H1 (cell line): Measurements from ENCODE around the gene ANKS1A. TPM values are rescaled to one million over a fixed set of nuclear protein-coding genes. Genes with fewer than 3 reads are reported as not detected.

ENCODE experiments used
- CTCF ChIA-PET: fragments of 300-600 bp; sonication (Branson Sonifier 250); formaldehyde crosslinking; loops from one replicate; lab custom pipeline; 2021; ENCODE audit not compliant: partially characterized antibody; lab: Charles Lee
- POLR2A ChIA-PET: fragments of 300-600 bp; sonication (Branson Sonifier 250); formaldehyde crosslinking; loops from one replicate; lab custom pipeline; 2021; ENCODE audit warnings: inconsistent platforms; ENCODE audit not compliant: partially characterized antibody; lab: Charles Lee
- DNase-seq, 2 experiments: peaks; one replicate each; pipeline versions ENCODE4 v3.0.0 to v3.0.0-alpha.2; 2010 to 2022; ENCODE audit warnings: low spot score in 2 of 2, low read depth in 1 of 2, mixed read lengths in 1 of 2
- FAIRE-seq: peaks from 2 replicates; lab custom pipeline; 2011; peaks lifted over from hg19 to GRCh38; lab: Jason Lieb, UNC
- H2AFZ ChIP-seq: 2 replicates; pipeline ENCODE4 v1.8.1; 2012; ENCODE audit warnings: low read length, inconsistent platforms
- H2AK5ac ChIP-seq: 2 replicates; pipeline ENCODE4 v1.6.1; 2013; ENCODE audit warnings: low read depth, low read length
- H2BK120ac ChIP-seq: replicated peaks from 2 replicates; pipeline ENCODE3; 2013; ENCODE audit warnings: low read depth, low read length, inconsistent platforms
- H2BK12ac ChIP-seq: 2 replicates; pipeline ENCODE4 v1.6.1; 2013; ENCODE audit warnings: low read depth, low read length
- H2BK15ac ChIP-seq: 2 replicates; pipeline ENCODE4 v1.6.1; 2013; ENCODE audit warnings: low read length
- H2BK20ac ChIP-seq: 2 replicates; pipeline ENCODE4 v1.6.1; 2013; ENCODE audit warnings: low read length
- H2BK5ac ChIP-seq: 2 replicates; pipeline ENCODE4 v1.6.1; 2013; ENCODE audit warnings: low read depth, low read length
- H3K14ac ChIP-seq: 2 replicates; pipeline ENCODE4 v1.6.1; 2013; ENCODE audit warnings: inconsistent platforms; ENCODE audit not compliant: insufficient read length
- H3K18ac ChIP-seq: 2 replicates; pipeline ENCODE4 v1.6.1; 2013; ENCODE audit warnings: low read length; ENCODE audit errors: extremely low read depth
- H3K23ac ChIP-seq: 2 replicates; pipeline ENCODE4 v1.6.1; 2013; ENCODE audit warnings: inconsistent platforms; ENCODE audit not compliant: insufficient read length
- H3K23me2 ChIP-seq: 2 replicates; pipeline ENCODE4 v1.6.1; 2013; ENCODE audit warnings: low read depth, low read length
- H3K27ac ChIP-seq: 2 replicates; pipeline ENCODE4 v1.6.1; 2011; ENCODE audit warnings: low read depth, low read length, inconsistent platforms
- H3K27me3 ChIP-seq, 4 experiments: replicated peaks in 1 of 4; 1 replicate in 1 of 4; 2 replicates in 3 of 4; pipeline versions ENCODE4 v1.6.1 to v1.8.1; 2011 to 2013; ENCODE audit warnings: low read length in 3 of 4, mild to moderate bottlenecking in 3 of 4, inconsistent platforms in 2 of 4, mixed read lengths in 2 of 4, moderate library complexity in 1 of 4; ENCODE audit not compliant: control insufficient read depth in 3 of 4, insufficient read depth in 3 of 4; ENCODE audit errors: extremely low read depth in 1 of 4
- H3K36me3 ChIP-seq, 4 experiments: 2 replicates each; pipeline versions ENCODE4 v1.6.1 to v1.8.1; 2011 to 2013; ENCODE audit warnings: mild to moderate bottlenecking in 4 of 4, low read length in 3 of 4, moderate library complexity in 2 of 4, control low read depth in 1 of 4, inconsistent platforms in 1 of 4; ENCODE audit not compliant: insufficient read depth in 4 of 4, control insufficient read depth in 2 of 4
- H3K4ac ChIP-seq: replicated peaks from 2 replicates; pipeline ENCODE3; 2013; ENCODE audit warnings: low read length, low read depth, mixed read lengths, inconsistent platforms; ENCODE audit not compliant: insufficient read length
- H3K4me1 ChIP-seq, 4 experiments: replicated peaks in 1 of 4; 1 replicate in 1 of 4; 2 replicates in 3 of 4; pipeline versions ENCODE4 v1.6.1 to v1.8.1; 2011 to 2013; ENCODE audit warnings: low read length in 3 of 4, inconsistent platforms in 2 of 4, mixed read lengths in 1 of 4; ENCODE audit not compliant: insufficient read depth in 4 of 4, control insufficient read depth in 3 of 4
- H3K4me2 ChIP-seq, 2 experiments: 2 replicates each; pipeline versions ENCODE4 v1.6.1 to v1.8.1; 2011 to 2013; ENCODE audit warnings: low read depth in 2 of 2, low read length in 2 of 2, control low read depth in 1 of 2, inconsistent platforms in 1 of 2, mild to moderate bottlenecking in 1 of 2; ENCODE audit not compliant: insufficient read depth in 1 of 2
- H3K4me3 ChIP-seq, 4 experiments: fragments of 200-600, 300-600 bp in 1 of 4; sonication (generic), shearing (Covaris generic), sonication (Bioruptor Twin) in 1 of 4; 2 replicates each; pipeline versions ENCODE4 v1.5.1 to v1.8.1; 2011 to 2016; ENCODE audit warnings: low read length in 4 of 4, low read depth in 3 of 4, control low read depth in 2 of 4, inconsistent platforms in 2 of 4, mild to moderate bottlenecking in 2 of 4, mixed read lengths in 1 of 4, moderate library complexity in 1 of 4; ENCODE audit not compliant: insufficient read depth in 2 of 4; ENCODE audit errors: extremely low read depth in 1 of 4
- H3K56ac ChIP-seq: replicated peaks from 2 replicates; pipeline ENCODE3; 2013; ENCODE audit warnings: low read depth, mild to moderate bottlenecking, mixed read lengths, low read length, inconsistent platforms; ENCODE audit not compliant: insufficient read length
- H3K79me1 ChIP-seq: 2 replicates; pipeline ENCODE4 v1.6.1; 2013; ENCODE audit warnings: low read depth, low read length, control low read depth
- H3K79me2 ChIP-seq, 2 experiments: 2 replicates each; pipeline versions ENCODE4 v1.6.1 to v1.8.1; 2012 to 2013; ENCODE audit warnings: low read length in 2 of 2, mild to moderate bottlenecking in 2 of 2, inconsistent platforms in 1 of 2; ENCODE audit not compliant: insufficient read depth in 2 of 2, control insufficient read depth in 1 of 2
- H3K9ac ChIP-seq, 4 experiments: replicated peaks in 1 of 4; 1 replicate in 1 of 4; 2 replicates in 3 of 4; pipeline versions ENCODE4 v1.6.1 to v1.8.1; 2011 to 2013; ENCODE audit warnings: low read depth in 3 of 4, low read length in 3 of 4, control low read depth in 2 of 4, mild to moderate bottlenecking in 2 of 4, moderate library complexity in 2 of 4, inconsistent platforms in 1 of 4; ENCODE audit errors: extremely low read depth in 1 of 4
- H3K9me3 ChIP-seq, 2 experiments: 2 replicates each; pipeline versions ENCODE4 v1.6.1 to v1.8.1; 2012 to 2013; ENCODE audit warnings: mild to moderate bottlenecking in 2 of 2, moderate library complexity in 2 of 2, control low read depth in 1 of 2, inconsistent platforms in 1 of 2, low read depth in 1 of 2, low read length in 1 of 2, mixed read lengths in 1 of 2; ENCODE audit not compliant: insufficient read depth in 2 of 2
- H4K20me1 ChIP-seq, 2 experiments: replicated peaks in 1 of 2; 2 replicates each; pipeline versions ENCODE3 to v1.8.1; 2011 to 2013; ENCODE audit warnings: inconsistent platforms in 2 of 2, low read length in 2 of 2, mild to moderate bottlenecking in 1 of 2; ENCODE audit not compliant: insufficient read depth in 2 of 2, control insufficient read depth in 1 of 2
- H4K5ac ChIP-seq: 2 replicates; pipeline ENCODE4 v1.6.1; 2013; ENCODE audit warnings: low read length, low read depth, mixed read lengths, inconsistent platforms; ENCODE audit not compliant: insufficient read length
- H4K8ac ChIP-seq: 2 replicates; pipeline ENCODE4 v1.8.0; 2013; ENCODE audit warnings: mild to moderate bottlenecking, moderate library complexity, low read length, inconsistent platforms; ENCODE audit not compliant: insufficient read depth; ENCODE audit errors: extremely low read depth
- H4K91ac ChIP-seq: replicated peaks from 2 replicates; pipeline ENCODE3; 2013; ENCODE audit warnings: low read length, mixed read lengths, inconsistent platforms; ENCODE audit not compliant: insufficient read length
- HDAC6 ChIP-seq: IDR thresholded peaks from one replicate; pipeline ENCODE4 v1.7.1; 2012; ENCODE audit warnings: low read depth, mild to moderate bottlenecking, inconsistent platforms, low read length, moderate library complexity
- TBP ChIP-seq: IDR thresholded peaks from 2 replicates; pipeline ENCODE4 v1.6.1; 2011; ENCODE audit warnings: low read depth, low read length, improper control_type of control experiment
- WGBS, 2 experiments: shearing (Covaris generic) in 1 of 2; methylation state at CpG; one replicate each; pipeline versions ENCODE4 v1.1.6 to v1.1.7; 2013 to 2015; ENCODE audit warnings: low lambda C conversion rate in 2 of 2, mixed read lengths in 2 of 2, inconsistent platforms in 1 of 2, low coverage in 1 of 2, missing lambda C conversion rate in 1 of 2; ENCODE audit not compliant: insufficient replicate concordance in 2 of 2, insufficient coverage in 1 of 2, insufficient read length in 1 of 2; ENCODE audit errors: extremely low coverage in 1 of 2, missing lambda C conversion rate in 1 of 2; 5-methylcytosine and 5-hydroxymethylcytosine counted together
- polyA plus RNA-seq, 7 experiments: library from polyadenylated mRNA; depleted of rRNA in 3 of 7; stranded (reverse) in 5 of 7; unstranded in 2 of 7; fragments of >200 nt in 5 of 7; fragments of 200-250 nt in 2 of 7; gene quantifications; 1 replicate in 5 of 7; 2 replicates in 1 of 7; 4 replicates in 1 of 7; pipeline versions ENCODE4 v1.2.1 to v1.2.3, GENCODE V29; 2011 to 2013; ENCODE audit warnings: missing spikeins in 2 of 7, mixed read lengths in 2 of 7
- total RNA-seq: library from RNA; stranded (reverse); fragmentation: NEBNext Ultra II Directional; extraction: Animal tissue kit (Norgen Biotek cat#: 25700); gene quantifications from 2 replicates; pipeline ENCODE4 v1.2.1, GENCODE V29; 2021

ANKS1A gene
- total and polyA plus RNA-seq, 2 of the 8 experiments (the other 6 are each of a cell fraction or from before 2014, with no cell fraction given), result 9.8 to 30.9 TPM

DNA sequence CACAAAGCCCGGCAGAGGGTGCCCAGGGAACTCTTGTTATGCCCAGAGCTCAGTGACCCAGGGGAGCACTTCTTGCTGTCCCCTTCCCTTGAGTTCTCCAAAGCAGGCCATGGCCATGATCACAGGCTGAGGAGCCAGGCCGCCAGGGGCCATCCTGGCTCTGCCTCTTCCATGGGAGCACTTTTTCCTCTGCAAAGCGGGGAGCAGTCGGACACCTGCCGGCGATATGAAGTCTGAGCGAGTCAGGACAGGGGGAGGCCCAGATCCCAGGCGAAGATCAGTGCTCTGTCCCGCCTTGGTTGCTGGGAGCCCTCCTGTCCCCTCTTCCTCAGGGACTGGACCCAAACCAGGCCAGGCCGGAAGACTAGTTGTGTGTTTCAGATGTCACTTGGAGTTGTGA lies 184.2 kb downstream of the ANKS1A start:
- 0 out of 2 replicates have a peak overlapping the region, but pooled peaks have one; percentile 17 for H2BK12ac ChIP-seq
- no peak for TF ChIP-seq TBP
- TF ChIP-seq HDAC6, result no peak
- TF ChIP-seq, all 59 proteins: peak for 0
- FAIRE-seq, result no peak

More for the DNA sequence above, 184.2 kb downstream of the ANKS1A start:
- ChIA-PET CTCF (interaction anchor here (0.6 to 8.6 kb wide), 5 partner anchors 13 to 86 kb away, joined by 3 to 52 read pairs (median 7); no protein-coding TSS in a partner anchor), POLR2A (no interaction called here)
- Histone ChIP-seq H2AFZ (no peak overlapping the region), H3K4me1 (peaks cover 4 to 26% (median 14%) of the 10 kb centered on the region in 4 experiments), H3K4me2 (no peak overlapping the region), H3K79me2 (no peaks in the 10 kb centered on the region), H2BK15ac (no peak overlapping the region), H2BK5ac (peak overlapping the region; percentile 35; the same call in 1 of the 2 replicates), H3K9ac (no peak overlapping the region), H2AK5ac (no peak overlapping the region), H3K9me3 (no peaks in the 10 kb centered on the region), H4K8ac (no peak overlapping the region), H3K56ac (no peak overlapping the region), H3K36me3 (peaks cover 0 to 4% (median under 1%) of the 10 kb centered on the region in 4 experiments; a peak in 2 of 8 replicates), H3K4me3 (no peak overlapping the region), H3K79me1 (no peaks in the 10 kb centered on the region; the same call in 1 of the 2 replicates), H3K23ac (no peak overlapping the region), H4K5ac (no peak overlapping the region), H4K20me1 (no peaks in the 10 kb centered on the region), H2BK120ac (no peak overlapping the region), H3K27ac (no peak overlapping the region), H3K14ac (no peak overlapping the region), H3K18ac (no peak overlapping the region), H3K23me2 (no peaks in the 10 kb centered on the region; the same call in 1 of the 2 replicates), H3K27me3 (no peaks in the 10 kb centered on the region), H2BK20ac (no peak overlapping the region), H3K4ac (no peak overlapping the region), H4K91ac (no peak overlapping the region)
- 87% methylated on average over 10 of the region's 10 CpGs; no CpG with 5 or more reads in 1 of the 2 experiments for WGBS, 2 experiments
- DNase-seq, result no peak
